Spleen (tissue), 7 donors: ENCODE results near the gene REN.

Source experiments
- POLR2A ChIP-seq, 3 donors: fragments of 450-650 bp; IDR thresholded peaks; one replicate each; pipeline ENCODE4 v1.5.1; 2017; ENCODE audit warnings: antibody characterized with exemption in 3 of 3, mild to moderate bottlenecking in 1 of 3
- TF ChIP-seq, protein P1 (sequence below), 11 experiments: fragments of 200-600 bp in 7 of 11; fragments of 450-650 bp in 4 of 11; sonication (generic) in 4 of 11; IDR thresholded peaks in 8 of 11; conservative IDR thresholded peaks in 3 of 11; 1 replicate in 7 of 11; 2 replicates in 4 of 11; pipeline versions ENCODE4 v1.4.0 to v1.8.0; 2016 to 2021; ENCODE audit warnings: antibody characterized with exemption in 11 of 11, inconsistent platforms in 4 of 11, mild to moderate bottlenecking in 1 of 11
- donor health status: DM: no; HTN: no; CAD: no; lungs with moderate emphysema.
- donor health status: DM: no; HTN: no; CAD: no.
- donor health status: DM: no; HTN: no; CAD: no.

DNA sequence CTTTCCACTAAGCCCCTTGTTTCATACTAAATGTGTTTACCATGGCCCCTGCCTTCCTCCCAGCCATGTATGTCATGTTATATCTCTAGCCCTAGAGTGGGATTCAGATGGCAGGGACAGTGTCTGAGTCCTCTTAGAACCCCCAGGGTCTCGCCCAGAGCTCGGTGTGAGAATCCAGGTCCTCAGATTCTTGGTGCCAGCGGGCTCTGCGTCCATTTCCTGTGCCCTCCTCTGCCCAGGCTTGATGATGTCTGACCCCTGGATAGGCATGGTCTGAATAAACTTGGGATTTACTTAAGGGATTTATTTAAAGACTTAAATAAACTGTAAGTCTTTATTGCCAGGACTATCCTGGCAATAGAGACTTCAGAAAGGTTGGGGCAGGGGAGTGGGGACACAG is 36.3 kb upstream of the REN start:
- TF ChIP-seq POLR2A (IDR thresholded peaks at IDR 0.05) = no peak
- TF ChIP-seq, protein P1, sequence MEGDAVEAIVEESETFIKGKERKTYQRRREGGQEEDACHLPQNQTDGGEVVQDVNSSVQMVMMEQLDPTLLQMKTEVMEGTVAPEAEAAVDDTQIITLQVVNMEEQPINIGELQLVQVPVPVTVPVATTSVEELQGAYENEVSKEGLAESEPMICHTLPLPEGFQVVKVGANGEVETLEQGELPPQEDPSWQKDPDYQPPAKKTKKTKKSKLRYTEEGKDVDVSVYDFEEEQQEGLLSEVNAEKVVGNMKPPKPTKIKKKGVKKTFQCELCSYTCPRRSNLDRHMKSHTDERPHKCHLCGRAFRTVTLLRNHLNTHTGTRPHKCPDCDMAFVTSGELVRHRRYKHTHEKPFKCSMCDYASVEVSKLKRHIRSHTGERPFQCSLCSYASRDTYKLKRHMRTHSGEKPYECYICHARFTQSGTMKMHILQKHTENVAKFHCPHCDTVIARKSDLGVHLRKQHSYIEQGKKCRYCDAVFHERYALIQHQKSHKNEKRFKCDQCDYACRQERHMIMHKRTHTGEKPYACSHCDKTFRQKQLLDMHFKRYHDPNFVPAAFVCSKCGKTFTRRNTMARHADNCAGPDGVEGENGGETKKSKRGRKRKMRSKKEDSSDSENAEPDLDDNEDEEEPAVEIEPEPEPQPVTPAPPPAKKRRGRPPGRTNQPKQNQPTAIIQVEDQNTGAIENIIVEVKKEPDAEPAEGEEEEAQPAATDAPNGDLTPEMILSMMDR (IDR thresholded peaks at IDR 0.05 in 8 of 11, conservative IDR thresholded peaks at IDR 0.05 in 3 of 11) = no peak
